ENCODE results near the gene DPP6.

- TF ChIP-seq POLR2A (IDR thresholded peaks at IDR 0.05; ENCODE audit: low read length) (no peak), GATA1 (IDR thresholded peaks at IDR 0.05; ENCODE audit: low read depth, low read length) (no peak)
Observed at GRCh38 chr7:154442939-154443338, 390.7 kb downstream of the DPP6 start.
